Bronchial smooth muscle cell (primary cell): ENCODE measurements around the gene ZNF12. TPM values are rescaled to one million over a fixed set of nuclear protein-coding genes. Genes with fewer than 3 reads are reported as not detected.

Experiments used
- total RNA-seq: library from RNA; depleted of rRNA; stranded (reverse); fragments of >200 nt; gene quantifications from 2 replicates; pipeline ENCODE4 v1.2.1, GENCODE V29; 2014

The ZNF12 gene
- total RNA-seq, result 11.1 and 14.2 TPM in 2 replicates

GRCh38 chr7:6706666-6707407, at the start of gene ZNF12:
Gene ZNF12, minus strand, starts transcription at chr7:6706947. Its CDS starts 1,774 bp downstream, at chr7:6705173.

GRCh38 chr7:6753964-6754363, 47.2 kb upstream of the ZNF12 start, which contains the start of gene RSPH10B2:
Gene RSPH10B2, plus strand, starts transcription at chr7:6754103. Its CDS starts 3,575 bp downstream, at chr7:6757678.

Other genes with a start within 250 kb of the ZNF12 start
- 142 and 170 TPM in 2 replicates for gene KDELR2, start 222.8 kb downstream of the ZNF12 start, total RNA-seq
- gene GRID2IP, start 155.5 kb downstream of the ZNF12 start, total RNA-seq, result under 0.01 TPM in 1 of 2 replicates, not detected in the other
- gene ZDHHC4, start 129.5 kb downstream of the ZNF12 start, total RNA-seq, result 56.4 and 77.2 TPM in 2 replicates
- gene INTS15, start 116.9 kb downstream of the ZNF12 start, total RNA-seq, result 5.2 and 5.5 TPM in 2 replicates
- gene ZNF853, start 91.3 kb downstream of the ZNF12 start, total RNA-seq, result 0.47 and 3.2 TPM in 2 replicates
- 11.0 and 11.6 TPM in 2 replicates for gene ZNF316, start 69.6 kb downstream of the ZNF12 start, total RNA-seq
- gene RSPH10B2, start 47.2 kb upstream of the ZNF12 start, total RNA-seq, result 0.32 and 1.0 TPM in 2 replicates
- 44.9 and 59.0 TPM in 2 replicates for gene CCZ1B, start 119.3 kb upstream of the ZNF12 start, total RNA-seq